Glomerular visceral epithelial cell (primary cell): Measurements from ENCODE around the gene GPM6B.
"Not testable (repeated sequence)": the region's sequence is repeated elsewhere in the genome, so short reads cannot be mapped to it uniquely, and the experiment has no call there.

Source experiments
- DNase-seq: peaks from one replicate; pipeline ENCODE4 v3.0.0-alpha.2; 2016; ENCODE audit errors: extremely low spot score

The GPM6B gene

GRCh38 chrX:13730523-13730922 lies 86.4 kb downstream of the GPM6B start:
- not testable (repeated sequence) for DNase-seq

- not testable (repeated sequence) for DNase-seq
These were observed 90.3 kb downstream of the GPM6B start for GRCh38 chrX:13726583-13726982.

DNA sequence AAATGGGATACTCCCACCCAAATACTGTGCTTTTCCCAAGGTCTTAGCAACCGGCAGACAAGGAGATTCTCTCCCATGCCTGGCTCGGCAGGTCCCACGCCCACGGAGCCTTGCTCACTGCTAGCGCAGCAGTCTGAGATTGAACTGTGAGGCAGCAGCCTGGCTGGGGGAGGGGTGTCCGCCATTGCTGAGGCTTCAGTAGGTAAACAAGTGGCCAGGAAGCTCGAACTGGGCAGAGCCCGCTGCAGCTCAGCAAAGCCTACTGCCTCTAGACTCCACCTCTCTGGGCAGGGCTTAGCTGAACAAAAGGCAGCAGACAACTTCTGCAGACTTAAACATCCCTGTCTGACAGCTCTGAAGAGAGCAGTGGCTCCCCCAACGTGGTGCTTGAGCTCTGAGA lies 92.0 kb downstream of the GPM6B start:
- not testable (repeated sequence) for DNase-seq

DNA sequence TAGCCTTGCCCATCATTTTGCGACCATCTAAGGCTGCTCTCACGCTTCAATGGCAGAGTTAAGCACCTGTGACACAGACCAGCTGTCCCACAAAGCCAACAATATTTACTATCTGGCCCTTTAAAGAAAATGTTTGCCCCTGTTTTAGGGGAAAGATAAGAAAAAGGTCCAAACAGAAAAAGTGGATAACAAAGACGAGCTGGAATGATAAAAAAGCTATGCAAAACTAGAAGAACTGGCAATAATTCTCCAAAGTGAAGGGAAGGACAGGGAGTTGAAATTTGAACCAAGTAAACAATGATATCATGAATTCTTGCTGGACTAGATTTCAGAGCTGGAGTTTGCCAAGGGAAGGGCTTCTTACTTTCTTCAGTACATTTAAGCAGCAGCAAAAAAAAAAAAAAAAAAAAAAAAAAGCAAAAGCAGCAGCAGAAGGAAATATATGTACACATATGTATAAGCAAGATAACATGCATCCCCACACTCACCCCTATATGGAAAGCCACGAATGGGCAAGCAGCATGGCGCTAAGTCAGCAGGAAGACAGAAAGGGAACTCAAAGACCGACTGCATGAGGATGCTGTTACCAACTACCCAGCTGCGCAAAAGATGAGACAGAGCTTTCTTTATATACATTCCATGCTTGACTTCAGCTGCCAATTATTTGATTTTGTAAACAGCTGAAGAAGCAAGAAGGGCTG lies 94.9 kb downstream of the GPM6B start:
- no peak for DNase-seq

- no peak for DNase-seq
These were observed 95.5 kb downstream of the GPM6B start for GRCh38 chrX:13721371-13721770.
